NCI-H524 (cell line): Measurements from ENCODE around the gene BCKDK.
A peak's percentile ranks its signal among the peaks of the same experiment; 100 is the strongest.
"Not testable (repeated sequence)": the region's sequence is repeated elsewhere in the genome, so short reads cannot be mapped to it uniquely, and the experiment has no call there.

ENCODE experiments used
- DNase-seq, 2 experiments: peaks; one replicate each; lab custom pipeline; 2025; lab: John Stamatoyannopoulos, UW

The BCKDK gene

DNA sequence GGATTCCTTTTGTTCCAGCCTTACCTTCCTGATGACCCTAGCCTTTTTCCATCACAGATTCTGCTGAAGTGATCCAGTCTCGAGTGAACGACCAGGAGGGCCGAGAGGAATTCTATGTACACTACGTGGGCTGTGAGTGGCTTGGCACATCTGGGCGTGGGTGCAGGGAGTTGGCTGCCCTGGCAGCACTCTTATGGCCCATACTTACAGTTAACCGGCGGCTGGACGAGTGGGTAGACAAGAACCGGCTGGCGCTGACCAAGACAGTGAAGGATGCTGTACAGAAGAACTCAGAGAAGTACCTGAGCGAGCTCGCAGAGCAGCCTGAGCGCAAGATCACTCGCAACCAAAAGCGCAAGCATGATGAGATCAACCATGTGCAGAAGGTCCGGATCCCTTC, 11.9 kb downstream of the BCKDK start:
- DNase-seq, result no peak

DNA sequence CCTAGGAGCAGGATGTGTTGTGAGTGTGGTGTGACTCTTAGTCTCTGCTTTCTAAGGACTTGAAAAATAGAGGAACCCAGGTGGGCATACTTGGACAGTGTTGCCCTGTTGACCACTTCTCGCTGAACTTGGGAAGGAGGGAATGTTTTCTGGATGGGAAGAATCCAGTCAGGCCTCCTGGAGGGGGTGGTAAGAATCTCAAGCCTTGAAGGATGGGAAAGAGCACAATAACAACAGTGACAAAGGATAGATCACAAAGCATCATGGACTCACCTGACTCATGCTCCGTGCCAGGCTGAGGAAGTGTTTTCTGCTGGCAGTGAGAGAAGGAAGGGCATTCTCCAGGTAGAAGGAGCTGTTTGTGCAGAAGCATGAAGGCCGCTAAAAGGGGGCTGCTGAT, 17.7 kb downstream of the BCKDK start:
- no peak for DNase-seq

DNA sequence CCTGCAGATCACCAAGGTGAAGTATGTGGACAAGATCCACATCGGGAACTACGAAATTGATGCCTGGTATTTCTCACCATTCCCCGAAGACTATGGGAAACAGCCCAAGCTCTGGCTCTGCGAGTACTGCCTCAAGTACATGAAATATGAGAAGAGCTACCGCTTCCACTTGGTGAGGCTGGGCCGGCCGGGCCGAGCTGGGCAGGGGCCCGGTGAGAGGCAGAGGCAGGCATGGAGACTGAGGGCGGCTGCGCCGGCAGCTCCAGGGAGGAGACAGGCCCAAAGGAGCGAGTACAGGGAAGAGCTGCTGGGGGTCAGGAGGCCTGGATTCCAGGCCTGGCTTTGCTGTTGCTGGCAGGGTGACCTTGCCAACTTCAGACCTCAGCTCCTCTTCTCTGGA, 19.0 kb downstream of the BCKDK start:
- no peak for DNase-seq

DNA sequence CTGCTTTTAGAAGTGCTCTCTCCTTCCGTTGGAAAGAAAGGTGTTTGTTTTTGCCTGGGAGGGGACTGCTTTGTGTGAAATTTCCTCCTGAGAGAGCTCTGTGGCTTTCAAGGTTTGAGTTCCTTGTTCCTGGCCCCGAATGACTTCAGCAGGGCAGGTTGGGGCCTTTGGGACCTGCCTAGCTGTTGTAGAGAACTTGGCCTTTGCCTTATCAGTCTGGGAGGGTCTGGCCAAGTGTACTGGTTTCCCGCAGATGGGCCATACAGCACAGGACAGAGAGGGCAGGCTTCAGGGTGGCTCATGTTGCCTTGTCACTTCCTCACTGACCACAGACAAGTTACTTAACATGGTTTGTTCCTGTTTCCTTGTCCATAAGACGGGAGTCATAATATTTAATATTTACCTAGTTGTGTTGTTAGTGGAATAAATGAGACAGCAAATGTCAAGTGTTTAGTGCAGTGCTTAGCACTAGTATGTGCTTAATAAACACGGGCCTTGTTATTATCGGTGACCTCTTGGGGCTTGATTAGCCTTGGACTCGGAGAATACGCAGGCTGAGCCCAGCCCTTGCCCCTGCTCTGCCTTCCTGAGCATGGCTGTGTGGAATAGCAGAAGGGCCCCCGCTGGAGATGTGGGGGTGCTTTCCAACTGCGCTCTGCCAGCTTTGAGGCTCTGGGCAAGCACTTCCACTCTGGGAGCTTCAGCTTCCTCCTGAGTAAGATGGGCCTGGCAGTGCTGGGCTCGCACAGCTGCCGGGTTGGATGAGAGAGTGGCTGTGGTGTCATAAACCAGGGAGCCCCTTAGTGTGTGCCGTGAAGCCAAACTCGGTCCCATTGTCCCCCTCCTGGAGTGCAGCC, 20.8 kb downstream of the BCKDK start:
- no peak for DNase-seq

DNA sequence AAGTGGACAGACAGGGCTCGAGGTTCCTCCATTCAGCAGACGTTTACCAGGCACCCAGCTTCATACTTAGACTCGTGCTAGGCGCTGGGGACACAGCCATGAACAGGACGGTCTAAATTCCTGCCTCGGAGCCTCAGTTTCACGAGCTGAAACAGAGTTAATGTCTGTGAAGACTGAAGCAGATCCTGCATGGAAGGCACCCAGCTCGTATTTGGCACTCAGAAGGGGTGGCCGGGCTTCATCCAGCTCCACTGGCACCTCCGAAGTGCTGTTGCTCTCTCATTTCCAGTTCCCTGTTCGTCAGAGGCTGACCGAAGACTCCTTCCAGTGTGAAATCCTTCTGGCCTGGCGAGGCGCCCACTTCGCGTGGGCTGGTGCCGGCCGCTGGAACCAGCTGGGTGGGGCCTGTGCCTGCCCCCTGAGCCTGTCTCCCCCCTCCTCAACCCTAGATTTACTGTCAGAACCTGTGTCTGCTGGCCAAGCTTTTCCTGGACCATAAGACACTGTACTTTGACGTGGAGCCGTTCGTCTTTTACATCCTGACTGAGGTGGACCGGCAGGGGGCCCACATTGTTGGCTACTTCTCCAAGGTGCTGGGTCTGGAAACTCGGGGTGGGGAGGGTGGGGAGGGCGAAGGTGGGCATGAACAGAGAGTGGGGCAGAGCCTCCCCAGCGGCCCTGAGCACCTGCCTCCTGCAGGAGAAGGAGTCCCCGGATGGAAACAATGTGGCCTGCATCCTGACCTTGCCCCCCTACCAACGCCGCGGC, 21.6 kb downstream of the BCKDK start:
- DNase-seq, result no peak

DNA sequence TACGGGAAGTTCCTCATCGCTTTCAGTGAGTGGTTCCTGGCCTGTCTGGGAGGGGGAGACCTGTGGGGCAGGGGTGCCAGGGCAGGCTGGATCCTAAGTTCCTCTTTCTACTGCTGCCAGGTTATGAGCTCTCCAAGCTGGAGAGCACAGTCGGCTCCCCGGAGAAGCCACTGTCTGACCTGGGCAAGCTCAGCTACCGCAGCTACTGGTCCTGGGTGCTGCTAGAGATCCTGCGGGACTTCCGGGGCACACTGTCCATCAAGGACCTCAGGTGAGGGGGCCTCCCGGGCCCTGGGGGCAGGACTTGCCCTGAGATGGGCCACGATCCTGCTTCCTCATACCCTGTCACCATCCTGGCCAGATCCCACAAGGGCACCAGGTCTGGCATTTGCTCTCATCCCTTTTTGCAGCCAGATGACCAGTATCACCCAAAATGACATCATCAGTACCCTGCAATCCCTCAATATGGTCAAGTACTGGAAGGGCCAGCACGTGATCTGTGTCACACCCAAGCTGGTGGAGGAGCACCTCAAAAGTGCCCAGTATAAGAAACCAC, 22.2 kb downstream of the BCKDK start:
- no peak for DNase-seq

DNA sequence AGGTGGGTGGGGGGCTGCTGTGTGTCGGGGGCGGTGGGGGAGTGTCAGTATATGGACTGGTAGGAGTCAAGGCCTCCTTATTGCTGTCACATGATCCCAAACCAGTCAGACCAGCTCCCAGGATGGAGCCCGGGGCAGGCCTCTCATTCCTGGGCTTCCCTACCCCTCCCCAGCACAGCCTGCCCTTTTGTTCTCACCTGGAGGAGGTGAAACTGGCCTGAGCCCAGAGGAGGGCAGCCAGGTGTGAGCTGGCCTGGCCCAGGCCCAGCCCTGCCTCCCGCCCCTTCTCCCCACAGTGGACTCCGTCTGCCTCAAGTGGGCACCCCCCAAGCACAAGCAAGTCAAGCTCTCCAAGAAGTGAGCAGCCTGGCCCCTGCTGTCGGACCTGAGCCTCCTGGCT, 22.7 kb downstream of the BCKDK start:
- DNase-seq, result no peak

DNA sequence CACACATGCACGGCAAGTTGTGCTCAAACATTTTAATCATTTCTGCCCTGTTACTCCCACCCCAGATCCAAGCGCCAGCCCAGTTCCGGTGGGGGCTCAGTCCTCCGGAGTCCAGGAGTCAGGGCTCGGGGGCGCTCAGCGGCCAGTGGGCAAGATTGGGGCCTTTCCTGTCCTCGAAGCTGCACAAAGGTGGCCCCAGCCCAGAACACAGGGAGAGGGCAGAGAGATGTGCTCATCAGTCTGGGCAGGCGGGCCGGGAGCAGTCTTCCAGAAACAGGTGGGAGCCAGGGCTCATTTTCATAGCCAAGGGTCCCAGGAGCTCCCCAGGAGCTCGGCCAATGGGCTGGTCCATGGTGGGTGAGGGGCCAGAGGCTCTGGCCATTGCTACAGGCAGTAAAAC, 23.2 kb downstream of the BCKDK start:
- no peak for DNase-seq

DNA sequence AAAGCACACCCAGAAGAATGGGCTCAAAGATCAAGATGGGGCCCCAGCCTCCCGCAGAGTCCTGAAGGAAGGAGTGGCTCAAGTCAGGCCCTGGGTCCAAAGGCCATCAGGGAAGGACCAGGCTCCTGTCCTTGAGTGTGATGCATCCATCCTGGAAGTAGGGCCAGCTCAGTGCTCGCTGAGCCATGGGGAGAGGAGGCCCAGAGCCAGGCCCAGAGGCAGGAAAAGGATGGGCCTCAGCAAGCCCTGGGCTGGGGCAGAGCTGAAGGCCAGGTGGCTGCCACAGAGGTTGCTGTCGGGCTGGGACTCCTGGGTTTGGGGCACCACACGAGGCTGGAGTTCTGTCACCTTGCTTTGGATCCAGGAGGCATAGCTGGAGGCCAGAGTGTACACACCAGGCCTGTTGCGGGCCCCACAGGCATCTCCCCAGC, 23.7 kb downstream of the BCKDK start:
- no peak for DNase-seq

DNA sequence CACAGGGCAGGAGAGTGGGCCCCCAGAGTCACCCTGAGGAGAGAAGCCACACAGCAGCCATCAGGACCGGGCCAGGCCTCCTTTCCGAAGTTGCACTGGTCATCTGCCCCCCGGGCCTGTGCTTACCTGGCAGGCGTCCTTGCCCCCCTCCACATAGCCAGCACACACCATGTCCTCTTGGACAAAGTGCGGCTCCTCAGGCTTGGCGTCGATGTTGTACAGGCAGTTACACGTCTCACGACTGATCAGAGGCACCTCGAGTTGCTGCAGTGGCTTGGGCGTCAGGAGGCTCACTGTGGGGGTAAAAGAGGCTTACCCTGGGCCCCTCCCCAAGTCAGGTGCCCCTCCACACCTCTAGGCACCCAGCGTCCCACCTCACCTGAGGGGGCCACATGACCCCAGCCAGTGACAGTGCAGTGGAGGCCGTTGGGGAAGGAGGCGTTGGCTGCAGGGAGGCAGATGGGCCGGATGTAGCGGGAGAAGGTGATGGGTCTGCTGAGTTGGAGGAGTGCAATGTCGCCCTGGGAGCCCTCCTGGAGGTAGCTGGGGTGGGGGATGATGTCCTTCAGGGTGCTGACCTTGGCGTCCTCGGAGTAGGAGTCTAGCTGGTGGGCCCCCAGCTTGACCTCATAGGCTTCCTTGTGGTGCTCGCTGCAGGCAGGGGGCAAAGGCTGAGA, 24.3 kb downstream of the BCKDK start:
- no peak for DNase-seq

DNA sequence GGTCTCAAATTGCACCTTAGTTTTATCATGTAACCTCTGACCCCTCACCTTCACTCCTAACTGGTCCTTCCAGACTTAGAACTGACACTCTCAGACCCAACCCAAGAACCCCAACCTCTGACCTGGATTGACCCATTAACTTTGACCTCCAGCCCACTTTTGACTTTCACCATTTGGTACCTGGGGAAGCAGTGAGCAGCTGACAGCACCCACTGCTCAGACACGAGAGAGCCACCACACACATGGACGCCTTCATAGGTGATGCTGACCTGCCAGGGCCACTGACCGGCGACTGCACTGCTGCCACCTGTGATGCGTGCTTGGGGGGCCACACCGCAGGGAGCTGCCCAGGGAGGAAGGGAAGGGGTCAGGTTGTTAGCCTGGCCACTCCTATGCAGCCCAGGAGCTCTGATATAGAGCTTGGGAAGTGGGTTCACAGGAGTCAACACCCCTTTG, 24.9 kb downstream of the BCKDK start:
- no peak for DNase-seq

DNA sequence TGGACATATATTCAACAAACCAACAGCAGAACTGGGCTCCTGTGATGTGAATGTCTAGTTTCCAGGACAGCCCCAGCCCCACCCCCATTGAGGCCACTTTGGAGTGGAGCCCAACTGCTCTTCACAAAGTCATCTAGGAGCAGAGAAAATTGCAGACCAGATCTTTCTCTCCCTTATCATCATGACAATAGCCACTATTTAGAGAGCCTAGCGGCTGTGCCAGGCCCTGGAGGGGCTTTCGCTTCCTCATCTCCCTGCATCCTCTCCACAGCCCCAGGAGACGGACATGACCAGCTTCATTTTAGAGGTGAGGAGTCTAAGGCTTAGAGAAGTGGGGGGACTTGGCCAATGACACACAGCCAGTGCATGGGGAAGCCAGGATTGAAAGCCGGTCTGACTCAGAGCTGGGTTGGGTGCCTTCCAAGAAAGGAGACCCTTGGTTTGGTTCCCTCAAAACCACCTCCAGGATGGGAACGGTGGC, 25.9 kb downstream of the BCKDK start:
- no peak for DNase-seq

DNA sequence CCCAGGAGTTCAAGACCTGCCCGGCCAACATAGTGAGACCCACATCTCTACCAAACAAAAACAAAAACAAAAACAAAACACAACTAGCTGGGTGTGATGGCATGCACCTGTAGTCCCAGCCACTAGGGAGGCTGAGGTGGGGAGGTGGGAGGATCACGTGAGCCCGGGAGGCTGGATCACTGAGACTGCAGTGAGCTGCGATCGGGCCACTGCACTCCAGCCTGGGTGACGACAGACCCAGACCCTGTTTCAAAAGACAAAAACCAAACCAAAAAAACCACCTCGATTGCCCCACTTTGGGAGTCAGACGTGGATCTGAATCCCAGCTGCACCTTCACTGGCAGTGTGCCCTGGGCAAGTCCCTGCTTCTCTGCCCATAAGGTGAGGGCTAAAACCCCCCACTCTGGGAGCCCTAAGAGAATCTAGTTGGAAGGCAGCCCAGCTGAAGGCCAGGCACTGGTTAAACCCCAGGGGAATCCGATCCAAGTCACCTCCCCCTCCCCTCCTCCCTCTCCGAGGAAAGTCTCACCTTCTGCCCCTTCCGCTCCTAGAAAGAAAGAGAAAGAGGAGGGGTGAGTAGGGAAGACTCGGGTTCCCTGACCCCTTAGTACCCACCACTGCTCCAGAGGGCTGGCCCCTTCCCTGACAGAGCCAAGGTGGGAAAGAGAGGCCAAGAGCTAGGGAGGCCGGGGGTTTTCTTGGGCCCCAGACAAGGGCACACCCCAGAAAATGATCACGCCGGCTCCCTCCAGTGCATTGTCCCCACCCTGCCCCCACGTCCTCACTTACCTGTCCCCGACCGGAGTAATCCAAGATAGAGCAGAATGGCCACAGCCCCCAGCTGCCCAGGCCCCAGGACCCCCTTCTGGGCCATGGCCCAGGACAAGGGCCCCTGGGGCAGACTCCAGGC, 26.7 kb downstream of the BCKDK start:
- peak; percentile 34 to 84 for DNase-seq

DNA sequence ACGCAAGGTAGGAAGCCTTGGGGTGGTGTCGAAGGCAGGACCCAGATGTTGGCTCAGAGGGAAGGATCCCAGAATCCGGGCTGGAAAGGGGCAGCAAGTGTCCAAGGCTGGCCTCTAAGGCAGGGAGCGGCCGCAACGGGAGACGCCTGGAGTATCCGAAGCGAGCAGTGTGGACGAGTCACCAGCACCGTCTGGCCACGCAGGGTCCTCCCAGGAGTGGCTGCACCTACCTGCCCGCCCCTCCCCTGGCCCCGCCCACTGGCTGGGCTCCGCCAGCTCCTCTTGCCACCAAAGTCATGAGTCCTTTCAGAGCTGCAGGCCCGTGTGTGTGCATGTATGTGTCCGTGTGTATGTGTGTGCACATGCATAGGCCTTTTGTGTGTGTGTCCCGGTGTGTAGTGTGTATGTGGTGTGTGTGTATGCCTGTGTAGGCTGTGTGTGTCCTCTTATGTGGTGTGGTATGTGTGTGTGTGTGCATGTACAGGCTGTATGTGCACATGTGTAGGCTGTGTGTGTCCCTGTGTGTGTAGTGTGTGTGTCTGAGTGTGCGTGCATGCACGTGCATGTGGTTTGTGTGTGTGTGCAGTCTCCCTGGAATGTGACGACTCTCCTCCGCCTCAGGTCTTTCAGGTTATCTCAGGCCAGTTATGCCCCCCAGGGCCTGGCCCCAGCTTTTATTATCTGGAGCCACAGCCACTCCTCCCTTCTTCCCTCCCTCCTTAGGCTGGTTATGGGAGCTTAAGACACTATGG, 27.5 kb downstream of the BCKDK start, which contains the start of gene PRSS8:
Gene PRSS8, minus strand, starts transcription at position 193 of the 752 bp plus-strand sequence. CDS start 229 bp downstream, outside the sequence.
- no peak for DNase-seq

DNA sequence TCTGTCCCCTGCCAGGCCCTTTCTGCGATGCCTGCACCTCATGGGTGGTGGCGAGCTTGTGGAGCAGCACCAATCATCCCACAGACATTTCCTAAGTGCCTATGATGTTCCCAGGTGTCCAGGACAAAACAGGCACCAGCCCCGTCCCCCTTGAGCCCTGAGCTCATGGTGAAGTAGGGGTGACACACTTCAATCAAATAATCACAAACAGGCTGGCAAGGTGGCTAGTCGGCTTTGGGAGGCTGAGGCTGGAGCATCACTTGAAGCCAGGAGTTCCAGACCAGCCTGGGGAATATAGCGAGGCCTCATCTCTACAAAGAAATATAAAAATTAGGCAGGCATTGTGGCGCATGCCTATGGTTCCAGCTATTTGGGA, 28.1 kb downstream of the BCKDK start:
- DNase-seq, result no peak

DNA sequence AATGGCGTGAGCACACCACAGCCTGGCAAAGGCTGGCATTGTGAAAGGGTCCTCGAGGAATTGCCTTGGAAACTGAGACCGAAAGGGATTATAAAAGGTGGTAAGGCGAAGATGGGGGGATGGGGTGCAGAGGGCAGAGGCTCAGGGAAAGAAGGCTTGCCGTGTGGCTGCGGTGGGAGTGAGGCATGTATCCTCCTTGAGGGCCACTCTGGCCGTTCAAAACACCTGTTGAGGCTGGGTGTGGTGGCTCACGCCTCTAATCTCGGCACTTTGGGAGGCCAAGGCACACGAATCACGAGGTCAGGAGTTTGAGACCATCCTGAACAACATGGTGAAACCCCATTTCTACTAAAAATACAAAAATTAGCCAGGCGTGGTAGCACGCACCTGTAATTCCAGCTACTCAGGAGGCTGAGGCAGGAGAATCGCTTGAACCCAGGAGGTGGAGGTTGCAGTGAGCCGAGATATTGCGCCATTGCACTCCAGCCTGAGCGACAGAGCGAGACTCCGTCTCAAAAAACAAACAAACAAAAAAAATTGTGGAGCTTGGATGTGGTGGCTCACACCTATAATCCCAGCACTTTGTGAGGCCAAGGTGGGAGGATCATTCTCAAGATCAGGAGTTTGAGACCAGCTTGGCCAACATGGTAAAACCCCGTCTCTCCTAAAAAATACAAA, 28.8 kb downstream of the BCKDK start:
- not testable (repeated sequence) for DNase-seq

DNA sequence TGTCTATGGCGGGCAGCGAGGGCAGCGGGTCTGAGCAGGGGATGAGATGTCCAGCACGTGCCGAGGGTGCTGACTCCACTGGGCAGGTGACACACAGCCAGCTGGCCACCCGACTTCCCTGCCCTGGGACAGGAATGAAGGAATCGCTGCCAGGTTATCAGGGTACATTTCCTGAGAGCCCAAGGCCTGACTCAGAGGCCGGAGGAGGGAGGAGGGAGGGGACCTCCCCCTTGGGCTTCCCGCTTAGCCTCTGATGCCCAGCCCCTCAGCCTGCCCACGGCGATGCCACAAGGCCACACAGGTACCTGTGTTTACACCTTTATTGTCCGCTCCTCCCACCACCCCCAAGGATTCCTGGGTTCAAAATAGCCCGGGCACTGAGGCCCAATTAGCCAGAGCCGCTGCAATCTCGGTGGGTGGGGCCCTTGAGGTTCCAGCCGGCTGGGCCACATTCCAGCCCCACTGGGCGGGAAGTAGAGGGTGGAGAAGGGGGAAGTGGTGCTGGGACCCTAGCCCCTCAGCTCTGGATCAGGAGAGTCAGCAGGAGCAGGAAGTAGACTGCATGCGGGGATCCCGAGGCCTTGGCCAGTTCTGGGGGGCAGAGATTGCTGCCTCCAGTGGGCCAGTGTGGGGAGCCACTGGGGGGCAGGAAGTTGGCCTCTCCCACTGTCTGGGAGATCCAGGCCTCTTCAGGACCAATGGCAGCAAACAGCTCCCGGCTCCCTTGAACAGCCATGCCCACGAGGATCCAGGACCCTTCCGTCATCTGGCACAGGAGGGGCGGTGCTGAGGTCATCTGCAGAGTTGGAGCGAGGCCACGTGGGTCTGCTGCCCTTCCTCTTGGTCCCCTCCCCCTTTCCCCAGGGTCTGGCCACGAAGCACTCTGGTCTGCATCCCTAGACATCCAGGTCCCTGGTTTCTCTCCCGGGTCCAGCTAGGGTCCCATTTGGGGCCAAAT, 30.7 kb downstream of the BCKDK start:
- no peak for DNase-seq

DNA sequence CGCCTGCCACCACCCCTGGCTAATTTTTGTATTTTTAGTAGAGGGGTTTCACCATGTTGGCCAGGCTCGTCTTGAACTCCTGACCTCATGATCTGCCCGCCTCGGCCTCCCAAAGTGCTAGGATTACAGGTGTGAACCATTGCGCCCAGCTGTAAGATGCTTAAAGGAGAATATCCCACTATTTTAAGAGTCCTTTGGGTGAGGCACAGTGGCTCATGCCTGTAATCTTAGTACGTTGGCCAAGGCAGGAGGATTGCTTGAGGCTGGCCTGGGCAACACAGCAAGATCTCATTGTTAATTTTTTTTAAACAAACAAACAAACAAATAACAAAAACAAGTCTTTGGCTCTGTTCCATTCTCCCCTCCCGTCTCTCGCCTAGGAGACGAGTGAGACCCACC, 32.9 kb downstream of the BCKDK start:
- not testable (repeated sequence) for DNase-seq
